Heart right ventricle (tissue), 16 donors: ENCODE measurements around the gene NCKAP5. TPM values are rescaled to one million over a fixed set of nuclear protein-coding genes. Genes with fewer than 3 reads are reported as not detected.

Experiments
- ATAC-seq, 8 donors: fragments of 200-7000 bp; cut with Tn5 transposase; one replicate each; pipeline ENCODE4 v1.9.1; 2020; ENCODE audit warnings: mild to moderate bottlenecking in 8 of 8, moderate library complexity in 8 of 8, moderate number of reproducible peaks in 1 of 8
- DNase-seq, 2 donors: peaks; one replicate each; pipeline ENCODE4 v3.0.0-alpha.2; 2020
- H3K27ac ChIP-seq, 10 donors: fragments of 200-600 bp; sonication (generic) in 2 of 10; one replicate each; pipeline versions ENCODE4 v1.5.0 to v1.8.0; 2020 to 2022; ENCODE audit warnings: mild to moderate bottlenecking in 3 of 10
- H3K27me3 ChIP-seq, 7 donors: fragments of 200-600 bp; one replicate each; pipeline ENCODE4 v1.8.0; 2021 to 2022; ENCODE audit warnings: mild to moderate bottlenecking in 2 of 7
- H3K36me3 ChIP-seq, 9 donors: fragments of 200-600 bp; sonication (generic) in 1 of 9; one replicate each; pipeline versions ENCODE4 v1.5.0 to v1.8.0; 2020 to 2022; ENCODE audit warnings: mild to moderate bottlenecking in 2 of 9
- H3K4me1 ChIP-seq, 9 donors: fragments of 200-600 bp; sonication (generic) in 1 of 9; one replicate each; pipeline versions ENCODE4 v1.5.0 to v1.8.0; 2020 to 2022; ENCODE audit warnings: mild to moderate bottlenecking in 4 of 9
- H3K4me3 ChIP-seq, 10 donors: fragments of 200-600 bp; sonication (generic) in 2 of 10; one replicate each; pipeline versions ENCODE4 v1.5.0 to v1.8.0; 2020 to 2022; ENCODE audit warnings: mild to moderate bottlenecking in 7 of 10, moderate library complexity in 2 of 10
- H3K9me3 ChIP-seq, 11 donors: fragments of 200-600 bp in 10 of 11; sonication (generic) in 2 of 11; one replicate each; pipeline versions ENCODE4 v1.5.0 to v1.8.0; 2013 to 2022; ENCODE audit warnings: mild to moderate bottlenecking in 2 of 11, control low read depth in 1 of 11, moderate library complexity in 1 of 11
- WGBS, 2 donors: extraction: QIAGEN DNeasy Blood & Tissue Kit; methylation state at CpG; one replicate each; pipeline ENCODE4 v1.1.7; 2013; ENCODE audit warnings: inconsistent platforms in 1 of 2; 5-methylcytosine and 5-hydroxymethylcytosine counted together
- intact Hi-C, 10 donors: fragments of 100-400 bp; cut with DNase I; formaldehyde crosslinking; loops; one replicate each; pipeline versions ENCODE4 v1.11.1 to v1.14.2; 2022
- polyA plus RNA-seq, 2 donors: library from polyadenylated mRNA; stranded (reverse); fragments of 200-250 nt; gene quantifications; one replicate each; pipeline ENCODE4 v1.2.3, GENCODE V29; 2013
- total RNA-seq, 10 donors: library from RNA; stranded (reverse); fragmentation: NEBNext Ultra II Directional in 3 of 10; extraction: Animal tissue kit (Norgen Biotek cat#: 25700) in 3 of 10; gene quantifications; one replicate each; pipeline versions ENCODE4 v1.2.1 to v1.2.4, GENCODE V29; 2021 to 2023
- TF ChIP-seq, protein P1 (sequence below), 9 donors: fragments of 200-600 bp; sonication (generic) in 2 of 9; IDR thresholded peaks; one replicate each; pipeline versions ENCODE4 v1.5.0 to v1.8.0; 2021 to 2022; ENCODE audit warnings: antibody characterized with exemption in 9 of 9, mild to moderate bottlenecking in 5 of 9, moderate library complexity in 1 of 9
- donor health status: Arrhythmogenic right ventricular cardiomyopathy.
- donor health status: ischemic (EF 13 %, LVEDD 7.1; RV severe dilation, severe dysfunction).
- donor health status: healthy with polysubstance abuse.
- donor health status: DM: no; HTN: yes; CAD: no.
- donor health status: DM: no; HTN: no; CAD: no.
- donor health status: ischemic (EF 25% LVEDD 6.9; RV normal size, moderate dysfunction).
- donor health status: ischemic (EF 25% LVEDD 5.7; RV mildly dilated, moderate dysfunction).
- donor health status: healthy.
- donor health status: DM: yes; HTN: yes; CAD: no.
- donor health status: Ischemic cardiomyopathy.
- donor health status: ischemic (EF 35%, LVEDD 5.7; RV mildly dilated, moderate dysfunction).
- donor health status: nonischemic (EF 11% LVEDD 7.7; RV severe dilation, severe dysfunction).
- donor health status: DM: yes; HTN: yes; CAD: no.
- donor health status: PGD.
- donor health status: ischemic (EF 29% LVEDD 5.4; RV normal size, mild dysfunction).
- donor health status: nonischemic (EF 23%, LVEDD 6.1; RV moderate dilation, normal function).

NCKAP5 gene
- total and polyA plus RNA-seq, 12 donors, result 0.57 to 11.7 (median 6.2) TPM

- Histone ChIP-seq H3K27me3 (no peaks in the 10 kb centered on the region), H3K27ac (no peak overlapping the region), H3K4me3 (no peak overlapping the region), H3K36me3 (no peaks in the 10 kb centered on the region), H3K9me3 (peaks cover 0 to 3% (median 0%) of the 10 kb centered on the region in 11 donors), H3K4me1 (no peaks in the 10 kb centered on the region)
- intact Hi-C loops, result loop anchor here in 1 of 10 donors (10.0 kb wide), 1 partner anchor 519 kb away; no protein-coding TSS in a partner anchor
- TF ChIP-seq, protein P1, sequence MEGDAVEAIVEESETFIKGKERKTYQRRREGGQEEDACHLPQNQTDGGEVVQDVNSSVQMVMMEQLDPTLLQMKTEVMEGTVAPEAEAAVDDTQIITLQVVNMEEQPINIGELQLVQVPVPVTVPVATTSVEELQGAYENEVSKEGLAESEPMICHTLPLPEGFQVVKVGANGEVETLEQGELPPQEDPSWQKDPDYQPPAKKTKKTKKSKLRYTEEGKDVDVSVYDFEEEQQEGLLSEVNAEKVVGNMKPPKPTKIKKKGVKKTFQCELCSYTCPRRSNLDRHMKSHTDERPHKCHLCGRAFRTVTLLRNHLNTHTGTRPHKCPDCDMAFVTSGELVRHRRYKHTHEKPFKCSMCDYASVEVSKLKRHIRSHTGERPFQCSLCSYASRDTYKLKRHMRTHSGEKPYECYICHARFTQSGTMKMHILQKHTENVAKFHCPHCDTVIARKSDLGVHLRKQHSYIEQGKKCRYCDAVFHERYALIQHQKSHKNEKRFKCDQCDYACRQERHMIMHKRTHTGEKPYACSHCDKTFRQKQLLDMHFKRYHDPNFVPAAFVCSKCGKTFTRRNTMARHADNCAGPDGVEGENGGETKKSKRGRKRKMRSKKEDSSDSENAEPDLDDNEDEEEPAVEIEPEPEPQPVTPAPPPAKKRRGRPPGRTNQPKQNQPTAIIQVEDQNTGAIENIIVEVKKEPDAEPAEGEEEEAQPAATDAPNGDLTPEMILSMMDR (IDR thresholded peaks at IDR 0.05), result no peak
- ATAC-seq, result no peak
- WGBS, 2 donors, result 76 to 86% methylated on average over 2 of the region's 2 CpGs
- no peak for DNase-seq
Observed at GRCh38 chr2:133255360-133255759, 312.9 kb downstream of the NCKAP5 start.

DNA sequence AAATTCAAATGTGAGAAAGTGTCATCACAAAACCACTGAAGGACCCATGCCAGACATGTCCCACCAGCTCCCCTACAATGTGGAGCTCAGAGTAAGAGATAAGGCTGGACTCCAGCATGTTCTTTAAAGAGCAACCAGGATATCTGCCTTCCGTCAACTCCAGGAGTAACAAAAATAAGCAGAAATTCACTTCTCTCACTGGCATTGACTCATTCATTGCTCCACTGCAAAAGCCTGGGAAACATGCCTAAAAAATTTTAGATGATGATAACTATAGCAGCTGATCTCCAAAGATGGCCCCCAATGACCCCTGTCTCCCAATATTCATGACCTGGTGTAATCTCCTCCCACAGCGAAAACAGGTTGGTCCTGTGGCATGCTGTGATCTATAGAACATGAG, 314.5 kb downstream of the NCKAP5 start:
- no peak overlapping the region for H3K27ac ChIP-seq
- no peaks in the 10 kb centered on the region for H3K27me3 ChIP-seq
- no peak for DNase-seq
- H3K4me1 ChIP-seq, result peaks cover 0 to 2% (median 0%) of the 10 kb centered on the region in 9 donors
- no peak for ATAC-seq
- 79% methylated on average over 2 of the region's 2 CpGs for WGBS, 2 donors
- intact Hi-C loops, result loop anchor here in 1 of 10 donors (10.0 kb wide), 1 partner anchor 521 kb away; no protein-coding TSS in a partner anchor
- no peaks in the 10 kb centered on the region for H3K36me3 ChIP-seq
- TF ChIP-seq, protein P1 (IDR thresholded peaks at IDR 0.05), result no peak
- H3K9me3 ChIP-seq, result peaks cover 0 to 3% (median 0%) of the 10 kb centered on the region in 11 donors
- H3K4me3 ChIP-seq, result no peak overlapping the region

DNA sequence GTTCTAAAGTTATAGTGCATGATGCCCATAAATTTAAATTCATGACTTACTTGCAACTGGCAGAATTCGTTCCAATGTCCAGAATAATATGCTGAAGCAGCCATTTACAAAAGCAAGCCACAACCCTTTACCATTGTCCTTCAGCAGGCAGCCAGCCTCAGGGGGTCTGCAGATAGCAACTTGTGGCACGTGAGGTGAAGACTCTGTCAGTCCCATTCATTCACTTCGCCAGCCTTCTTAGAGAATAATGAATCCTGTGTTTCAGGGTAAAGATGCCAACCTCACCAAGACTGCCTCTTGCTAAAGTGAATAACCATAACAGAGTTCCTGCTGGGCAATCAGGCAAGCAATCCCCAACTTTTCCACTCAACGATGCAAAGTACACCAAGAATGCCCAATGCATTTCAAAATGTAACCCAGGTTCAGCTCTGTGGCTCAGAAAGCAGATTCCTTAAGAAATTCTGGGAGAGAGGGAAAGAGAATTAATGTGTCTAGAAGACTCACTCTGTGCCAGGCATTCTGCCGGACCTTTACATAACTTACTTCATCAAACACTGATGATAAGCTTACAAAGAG, 315.4 kb downstream of the NCKAP5 start:
- peaks cover 0 to 12% (median 8%) of the 10 kb centered on the region in 9 donors for H3K4me1 ChIP-seq
- DNase-seq (no peak), ATAC-seq (no peak)
- TF ChIP-seq, protein P1 (IDR thresholded peaks at IDR 0.05), result no peak
- peaks cover 0 to 3% (median 0%) of the 10 kb centered on the region in 11 donors for H3K9me3 ChIP-seq
- intact Hi-C loops, result loop anchor here in 1 of 10 donors (10.0 kb wide), 1 partner anchor 522 kb away; no protein-coding TSS in a partner anchor
- no peaks in the 10 kb centered on the region for H3K27me3 ChIP-seq
- H3K36me3 ChIP-seq, result no peaks in the 10 kb centered on the region
- WGBS, 2 donors, result 88 to 89% methylated on average over 5 of the region's 5 CpGs
- H3K27ac ChIP-seq, result no peak overlapping the region
- no peak overlapping the region for H3K4me3 ChIP-seq

DNA sequence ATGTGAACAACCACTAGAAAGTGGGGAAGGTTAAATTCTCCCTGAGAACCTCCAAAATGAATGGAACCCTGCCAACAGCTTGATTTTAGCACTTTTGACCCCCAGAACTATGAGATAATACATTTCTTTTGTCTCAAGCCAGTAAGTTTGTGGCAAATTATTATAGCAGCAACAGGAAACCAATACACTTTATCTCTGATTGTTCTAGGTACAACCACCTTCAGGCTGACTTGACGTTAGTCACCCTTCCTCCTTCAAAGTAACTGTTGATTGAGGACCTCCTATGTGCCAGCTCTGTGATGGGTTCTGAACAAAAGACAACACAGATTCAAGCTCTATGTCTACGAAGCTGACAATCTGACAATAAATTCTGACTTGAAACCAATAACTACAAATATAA, 318.9 kb downstream of the NCKAP5 start:
- H3K36me3 ChIP-seq, result no peaks in the 10 kb centered on the region
- intact Hi-C loops, result no loop called here
- no peak overlapping the region for H3K4me3 ChIP-seq
- H3K27ac ChIP-seq, result no peak overlapping the region
- ATAC-seq (no peak), DNase-seq (no peak)
- H3K9me3 ChIP-seq, result peaks cover 0 to 3% (median 0%) of the 10 kb centered on the region in 11 donors
- TF ChIP-seq, protein P1 (IDR thresholded peaks at IDR 0.05), result no peak
- WGBS, 2 donors, result 69 to 71% methylated on average over 2 of the region's 2 CpGs
- peaks cover 0 to 24% (median 16%) of the 10 kb centered on the region in 9 donors for H3K4me1 ChIP-seq
- no peaks in the 10 kb centered on the region for H3K27me3 ChIP-seq
